GM23248 (cell line): ENCODE results near the gene ERBB4. TPM values are rescaled to one million over a fixed set of nuclear protein-coding genes. Genes with fewer than 3 reads are reported as not detected.

Experiments used
- DNase-seq: peaks from one replicate; pipeline ENCODE4 v3.0.0-alpha.2; 2015
- H2AFZ ChIP-seq: fragments of 200-600 bp; sonication (generic); 2 replicates; pipeline ENCODE4 v1.6.1; 2016; ENCODE audit warnings: antibody characterized with exemption
- H3F3A ChIP-seq: fragments of 200-600 bp; sonication (generic); 2 replicates; pipeline ENCODE4 v1.6.1; 2016; ENCODE audit warnings: mild to moderate bottlenecking, antibody characterized with exemption, mixed run types; ENCODE audit not compliant: insufficient read depth
- H3K27ac ChIP-seq: fragments of 200-600 bp; sonication (generic); 2 replicates; pipeline ENCODE4 v1.5.1; 2016; ENCODE audit warnings: mild to moderate bottlenecking
- H3K27me3 ChIP-seq: fragments of 200-600 bp; sonication (generic); replicated peaks from 2 replicates; pipeline ENCODE4 v1.6.1; 2016; ENCODE audit warnings: mild to moderate bottlenecking; ENCODE audit not compliant: insufficient read depth
- H3K36me3 ChIP-seq: fragments of 200-600 bp; sonication (generic); 2 replicates; pipeline ENCODE4 v1.6.1; 2016; ENCODE audit warnings: low read depth, mild to moderate bottlenecking
- H3K4me1 ChIP-seq: fragments of 200-600 bp; sonication (generic); 2 replicates; pipeline ENCODE4 v1.6.1; 2016; ENCODE audit warnings: mild to moderate bottlenecking; ENCODE audit not compliant: insufficient read depth
- H3K4me2 ChIP-seq: fragments of 200-600 bp; sonication (generic); one replicate; pipeline ENCODE4 v1.6.1; 2016; ENCODE audit warnings: mild to moderate bottlenecking; ENCODE audit not compliant: unreplicated experiment
- H3K4me3 ChIP-seq: fragments of 200-600 bp; sonication (generic); 2 replicates; pipeline ENCODE4 v1.5.1; 2016; ENCODE audit warnings: mild to moderate bottlenecking
- H3K79me2 ChIP-seq: fragments of 200-600 bp; sonication (generic); 2 replicates; pipeline ENCODE4 v1.6.1; 2016; ENCODE audit warnings: mild to moderate bottlenecking; ENCODE audit not compliant: insufficient read depth
- H3K9ac ChIP-seq: fragments of 200-600 bp; sonication (generic); 2 replicates; pipeline ENCODE4 v1.6.1; 2016; ENCODE audit warnings: mild to moderate bottlenecking
- H3K9me2 ChIP-seq: fragments of 200-600 bp; sonication (generic); 2 replicates; pipeline ENCODE4 v1.6.1; 2016; ENCODE audit warnings: mixed run types, mild to moderate bottlenecking, moderate library complexity; ENCODE audit not compliant: insufficient read depth
- H3K9me3 ChIP-seq: fragments of 200-600 bp; sonication (generic); one replicate; pipeline ENCODE4 v1.6.1; 2017; ENCODE audit warnings: low read depth
- H4K20me1 ChIP-seq: fragments of 200-600 bp; sonication (generic); 2 replicates; pipeline ENCODE4 v1.6.0; 2016; ENCODE audit not compliant: insufficient read depth
- EZH2 ChIP-seq: fragments of 200-600 bp; sonication (generic); IDR thresholded peaks from 2 replicates; pipeline ENCODE4 v1.6.1; 2018; ENCODE audit warnings: antibody characterized with exemption, mild to moderate bottlenecking; ENCODE audit not compliant: insufficient read depth, poor library complexity, severe bottlenecking
- EZH2phosphoT487 ChIP-seq: fragments of 200-600 bp; sonication (generic); IDR thresholded peaks from 2 replicates; pipeline ENCODE4 v1.6.1; 2018; ENCODE audit warnings: antibody characterized with exemption, moderate library complexity, mild to moderate bottlenecking, low read depth; ENCODE audit not compliant: insufficient read depth
- WGBS, 2 experiments: methylation state at CpG; one replicate each; pipeline ENCODE4 v1.1.6; 2015 to 2017; ENCODE audit warnings: low lambda C conversion rate in 2 of 2, low coverage in 1 of 2; ENCODE audit errors: missing lambda C conversion rate in 2 of 2; 5-methylcytosine and 5-hydroxymethylcytosine counted together
- in situ Hi-C: fragments of 300-500 bp; cut with MboI; formaldehyde crosslinking; loops from 2 replicates; pipeline ENCODE4 v1.15.0; 2020
- polyA plus RNA-seq: library from polyadenylated mRNA; unstranded; fragments of >200 nt; fragmentation: Nextera tagmentation; extraction: Ambion mirVana; gene quantifications from 2 replicates; pipeline ENCODE4 v1.2.1, GENCODE V29; 2016
- total RNA-seq: library from RNA; depleted of rRNA; stranded (reverse); fragments of >200 nt; shearing (Covaris generic); gene quantifications from 2 replicates; pipeline ENCODE4 v1.2.3, GENCODE V29; 2014

The ERBB4 gene
- total and polyA plus RNA-seq, 2 experiments from 2014 or later: not detected

DNA sequence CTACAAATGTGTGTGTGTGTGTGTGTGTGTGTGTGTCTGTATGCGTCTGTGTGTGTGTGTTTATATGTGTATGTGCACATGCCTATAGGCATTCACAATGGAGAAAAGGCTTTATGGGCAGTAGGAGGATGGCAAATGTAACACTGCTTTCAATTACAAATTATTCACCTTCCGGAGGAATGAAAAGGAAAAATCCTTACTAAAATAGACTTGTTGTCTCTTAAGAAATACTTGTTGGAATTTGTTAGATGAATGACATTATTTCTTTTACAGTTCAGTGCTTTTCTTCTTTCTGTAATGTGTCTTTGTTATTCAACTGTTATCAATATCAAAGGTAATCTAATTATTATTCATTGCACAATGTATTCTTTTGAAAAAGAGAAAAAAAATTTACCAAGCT lies 874.3 kb downstream of the ERBB4 start:
- H3K9me3 ChIP-seq: no peaks in the 10 kb centered on the region
- TF ChIP-seq EZH2 (no peak), EZH2phosphoT487 (no peak)
- in situ Hi-C loops: no loop called here
- no peaks in the 10 kb centered on the region for H3K79me2 ChIP-seq
- no peaks in the 10 kb centered on the region for H4K20me1 ChIP-seq
- H3K27me3 ChIP-seq: no peaks in the 10 kb centered on the region
- 16 to 17% methylated on average over 2 of the region's 2 CpGs for whole genome bisulfite sequencing, 2 experiments
- no peak for DNase-seq
- no peaks in the 10 kb centered on the region for H3K9me2 ChIP-seq
- H3K4me2 ChIP-seq: no peak overlapping the region
- H3K4me3 ChIP-seq: no peak overlapping the region
- no peaks in the 10 kb centered on the region for H3K4me1 ChIP-seq
- H3K27ac ChIP-seq: no peak overlapping the region
- no peak overlapping the region for H2AFZ ChIP-seq
- no peak overlapping the region for H3K9ac ChIP-seq
- H3F3A ChIP-seq: no peaks in the 10 kb centered on the region
- H3K36me3 ChIP-seq: no peaks in the 10 kb centered on the region

DNA sequence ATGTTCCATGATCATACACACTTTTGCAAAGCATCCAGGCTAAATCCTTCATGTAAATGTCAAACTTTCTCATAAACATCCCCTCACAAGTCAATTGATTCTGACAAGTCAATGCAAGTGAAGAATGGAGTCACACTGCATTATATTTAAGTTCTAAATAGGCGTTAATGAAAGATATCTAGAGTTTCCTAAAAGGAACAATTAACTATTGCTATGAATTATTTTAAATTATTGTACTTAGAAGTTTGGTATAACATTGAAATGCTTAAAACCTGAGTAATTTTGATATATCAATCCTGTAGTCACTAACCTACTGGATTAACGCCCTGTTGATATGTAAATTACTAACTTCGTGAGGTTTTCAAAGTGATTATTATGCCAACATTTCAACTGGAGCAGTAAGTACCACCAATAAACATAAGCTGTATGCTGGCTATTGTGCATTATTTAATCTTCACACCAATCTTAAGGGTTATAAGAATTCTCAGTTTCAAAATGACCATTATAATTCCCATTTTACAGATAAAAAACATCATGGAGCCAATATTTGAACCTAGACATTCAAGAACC lies 884.3 kb downstream of the ERBB4 start:
- TF ChIP-seq EZH2: no peak
- no peak for TF ChIP-seq EZH2phosphoT487
- Histone ChIP-seq H2AFZ (no peak overlapping the region), H3K4me3 (no peak overlapping the region), H3K36me3 (no peaks in the 10 kb centered on the region), H3K4me1 (no peaks in the 10 kb centered on the region), H4K20me1 (no peaks in the 10 kb centered on the region; the same call in 1 of the 2 replicates), H3K9ac (no peak overlapping the region), H3K27ac (no peak overlapping the region), H3K27me3 (no peaks in the 10 kb centered on the region), H3F3A (no peaks in the 10 kb centered on the region), H3K9me3 (peaks cover 5% of the 10 kb centered on the region), H3K79me2 (no peaks in the 10 kb centered on the region), H3K9me2 (no peaks in the 10 kb centered on the region; the same call in 1 of the 2 replicates), H3K4me2 (no peak overlapping the region)
- DNase-seq: no peak
- 30 to 31% methylated on average over 3 of the region's 3 CpGs for WGBS, 2 experiments
- in situ Hi-C loops: no loop called here

DNA sequence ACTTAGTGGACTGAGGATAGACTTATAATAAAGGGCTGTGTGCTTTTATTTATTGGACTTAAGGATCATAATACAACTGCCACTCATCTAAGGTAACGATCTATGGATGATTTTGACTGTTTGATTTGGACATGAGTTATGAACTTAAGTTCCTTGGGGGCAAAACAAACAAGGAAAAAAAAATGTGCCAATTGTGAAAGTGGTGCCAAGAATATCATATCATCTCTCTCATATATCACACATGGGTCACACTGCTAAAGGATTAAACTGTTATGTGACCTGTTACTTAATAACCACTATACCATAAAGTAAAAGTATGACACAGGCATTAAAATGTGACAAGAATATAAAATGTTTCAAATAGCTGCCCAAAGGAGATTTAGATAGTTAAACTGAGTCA lies 886.3 kb downstream of the ERBB4 start:
- Histone ChIP-seq H3K27me3 (no peaks in the 10 kb centered on the region), H3K9me3 (peaks cover 5% of the 10 kb centered on the region), H3K79me2 (no peaks in the 10 kb centered on the region), H3K4me3 (no peak overlapping the region), H3K9ac (no peak overlapping the region), H3K36me3 (no peaks in the 10 kb centered on the region), H3K4me1 (no peaks in the 10 kb centered on the region), H3K4me2 (no peak overlapping the region), H3K27ac (no peak overlapping the region), H2AFZ (no peak overlapping the region), H3K9me2 (no peaks in the 10 kb centered on the region; the same call in 1 of the 2 replicates), H3F3A (no peaks in the 10 kb centered on the region), H4K20me1 (no peaks in the 10 kb centered on the region; the same call in 1 of the 2 replicates)
- 32% methylated on average over 1 of the region's 1 CpG for WGBS, 2 experiments
- DNase-seq: no peak
- in situ Hi-C loops: no loop called here
- no peak for TF ChIP-seq EZH2
- no peak for TF ChIP-seq EZH2phosphoT487

DNA sequence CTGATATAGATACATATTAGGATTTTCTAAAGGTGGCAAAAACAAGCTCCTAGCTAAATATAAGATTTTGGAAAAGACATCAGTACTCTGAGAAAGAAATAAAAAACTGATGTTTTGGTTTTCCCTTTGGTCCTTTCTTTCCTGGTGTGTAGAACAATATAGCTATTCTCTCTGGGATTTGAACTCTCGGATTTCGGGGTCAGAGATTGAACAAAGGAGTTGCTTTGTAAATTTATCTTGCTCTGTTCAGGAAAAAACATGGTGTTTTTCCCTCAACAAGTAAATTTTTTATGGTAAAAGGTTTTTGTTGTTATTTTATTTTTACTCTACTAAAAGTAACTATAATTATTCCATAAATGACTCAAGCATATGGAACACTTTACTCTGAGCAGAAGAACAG lies 889.3 kb downstream of the ERBB4 start:
- WGBS, 2 experiments: 12 to 19% methylated on average over 2 of the region's 2 CpGs
- no peak for DNase-seq

More for the DNA sequence above, 889.3 kb downstream of the ERBB4 start:
- no peaks in the 10 kb centered on the region; the same call in 1 of the 2 replicates for H3K9me2 ChIP-seq
- H3K9ac ChIP-seq: no peak overlapping the region
- H3F3A ChIP-seq: no peaks in the 10 kb centered on the region
- no peak for TF ChIP-seq EZH2phosphoT487
- TF ChIP-seq EZH2: no peak
- no peaks in the 10 kb centered on the region for H3K27me3 ChIP-seq
- no peaks in the 10 kb centered on the region for H3K36me3 ChIP-seq
- H3K4me3 ChIP-seq: no peak overlapping the region
- no peak overlapping the region for H2AFZ ChIP-seq
- H3K4me2 ChIP-seq: no peak overlapping the region
- in situ Hi-C loops: no loop called here
- H3K79me2 ChIP-seq: no peaks in the 10 kb centered on the region
- peaks cover 5% of the 10 kb centered on the region for H3K9me3 ChIP-seq
- no peaks in the 10 kb centered on the region for H3K4me1 ChIP-seq
- H4K20me1 ChIP-seq: no peaks in the 10 kb centered on the region; the same call in 1 of the 2 replicates
- no peak overlapping the region for H3K27ac ChIP-seq
